HG02763 (cell line): ENCODE measurements around the gene ZNF76.

Experiments used
- ATAC-seq: cut with Tn5 transposase; IDR thresholded peaks from one replicate; pipeline ENCODE4 v1.9.1; 2021; ENCODE audit warnings: mild to moderate bottlenecking, moderate library complexity; ENCODE audit not compliant: unreplicated experiment

ZNF76 gene

DNA sequence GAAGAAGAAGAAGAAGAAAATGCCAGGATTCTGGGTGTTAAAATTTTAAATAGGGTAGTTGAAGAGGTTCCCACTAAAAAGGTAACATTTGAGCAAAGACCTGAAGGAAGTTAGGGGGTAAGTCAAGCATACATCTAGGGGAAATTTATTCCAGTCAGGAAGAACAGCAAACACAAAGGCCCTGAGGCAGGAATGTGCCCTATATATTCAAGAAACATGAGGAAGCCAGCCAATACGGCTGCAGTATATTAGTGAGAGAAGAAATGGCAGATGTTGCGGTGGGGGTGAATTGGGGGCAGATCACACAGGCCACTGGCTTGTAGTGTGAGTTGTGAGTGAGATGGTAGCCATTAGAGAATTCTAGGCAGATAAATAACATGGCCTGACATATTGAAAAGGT is 6.0 kb downstream of the ZNF76 start:
- no peak for ATAC-seq

DNA sequence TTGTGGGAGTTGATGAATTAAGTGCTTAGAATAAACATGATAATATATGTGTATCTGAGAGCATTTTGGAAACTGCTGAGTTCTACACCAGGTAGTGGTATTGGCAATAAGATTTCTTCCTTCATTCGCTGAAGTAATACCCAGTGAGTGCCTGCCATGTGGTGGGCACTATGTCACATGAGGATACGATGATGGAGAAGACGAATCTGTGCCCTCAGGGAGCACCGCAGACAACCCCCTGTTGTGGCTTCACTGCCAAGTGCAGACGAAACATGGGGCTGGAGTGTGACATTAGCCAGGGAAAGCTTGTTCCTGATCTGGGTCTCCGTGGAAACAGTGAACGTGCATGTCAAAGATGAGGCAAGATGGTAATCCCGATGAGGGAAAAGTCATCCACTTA is 7.9 kb downstream of the ZNF76 start:
- ATAC-seq, result no peak

DNA sequence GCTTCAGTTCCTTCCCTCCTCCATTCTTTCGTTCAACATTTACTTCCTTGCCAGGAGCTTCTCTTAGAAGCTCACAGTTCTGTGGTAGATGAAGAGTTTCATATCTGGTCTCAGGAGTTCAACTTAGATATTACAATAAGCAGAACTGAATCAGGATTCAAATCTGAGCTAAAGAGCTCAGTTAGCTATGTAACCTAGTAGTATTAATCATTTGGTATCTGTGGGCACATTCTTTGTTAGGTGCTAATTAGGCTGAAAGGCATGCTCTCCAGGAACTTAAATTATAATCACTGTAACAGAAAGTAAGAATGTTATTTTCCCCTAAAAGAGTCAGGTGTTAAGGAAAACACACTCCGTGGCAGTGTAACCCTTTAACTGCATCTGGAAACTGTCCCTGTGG is 8.4 kb downstream of the ZNF76 start:
- no peak for ATAC-seq

DNA sequence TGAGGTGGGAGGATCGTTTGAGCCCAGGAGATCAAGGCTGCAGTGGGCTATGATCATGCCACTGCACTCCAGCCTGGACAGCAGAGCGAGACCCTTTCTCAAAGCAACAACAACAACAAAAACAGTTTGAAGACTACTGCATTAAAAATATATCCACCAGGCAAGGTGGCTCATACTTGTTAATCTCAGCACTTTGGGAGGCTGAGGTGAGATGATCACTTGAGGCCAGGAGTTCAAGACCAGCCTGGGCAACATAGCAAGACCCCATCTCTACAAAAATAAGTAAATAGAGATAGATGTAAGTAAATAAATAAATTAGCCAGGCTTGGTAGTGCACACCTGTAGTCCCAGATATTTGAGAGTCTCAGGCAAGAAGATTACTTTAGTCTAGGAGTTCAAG is 12.5 kb downstream of the ZNF76 start:
- ATAC-seq, result no peak

DNA sequence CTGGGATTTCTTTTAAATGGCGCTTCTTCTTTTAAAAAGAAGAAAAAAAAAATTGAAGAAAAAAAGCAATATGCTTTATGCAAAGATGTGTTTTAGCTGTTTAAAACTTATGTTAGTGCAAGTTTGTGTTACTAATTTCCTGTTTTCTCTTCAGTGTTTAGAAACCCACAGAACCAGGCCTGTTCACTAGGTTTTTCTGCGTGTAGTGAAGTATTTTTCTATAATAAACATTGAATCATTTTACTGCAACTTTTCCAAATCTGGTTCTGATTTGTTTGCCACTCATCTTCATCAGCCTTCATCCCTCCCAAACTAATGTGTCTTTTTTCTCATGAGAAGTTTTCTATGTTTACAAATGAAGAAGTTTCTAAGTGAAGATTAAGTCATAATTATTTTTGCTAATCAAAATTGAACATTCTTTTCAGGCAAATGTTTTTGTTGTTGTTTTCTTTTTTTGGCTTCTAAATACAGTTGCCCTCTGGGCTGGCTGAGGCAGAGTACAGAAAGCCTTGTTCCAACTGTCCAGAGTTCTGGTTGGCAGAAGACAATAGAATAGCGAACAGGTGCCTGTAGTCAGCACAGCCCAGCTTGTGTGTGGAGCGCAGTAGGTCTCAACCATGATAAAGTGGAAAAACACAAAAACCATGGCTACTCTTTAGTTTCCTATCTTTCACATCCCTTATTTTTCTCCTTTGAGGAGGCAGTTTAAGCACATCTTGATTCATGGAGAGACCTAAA is 14.5 kb downstream of the ZNF76 start:
- ATAC-seq, result no peak

DNA sequence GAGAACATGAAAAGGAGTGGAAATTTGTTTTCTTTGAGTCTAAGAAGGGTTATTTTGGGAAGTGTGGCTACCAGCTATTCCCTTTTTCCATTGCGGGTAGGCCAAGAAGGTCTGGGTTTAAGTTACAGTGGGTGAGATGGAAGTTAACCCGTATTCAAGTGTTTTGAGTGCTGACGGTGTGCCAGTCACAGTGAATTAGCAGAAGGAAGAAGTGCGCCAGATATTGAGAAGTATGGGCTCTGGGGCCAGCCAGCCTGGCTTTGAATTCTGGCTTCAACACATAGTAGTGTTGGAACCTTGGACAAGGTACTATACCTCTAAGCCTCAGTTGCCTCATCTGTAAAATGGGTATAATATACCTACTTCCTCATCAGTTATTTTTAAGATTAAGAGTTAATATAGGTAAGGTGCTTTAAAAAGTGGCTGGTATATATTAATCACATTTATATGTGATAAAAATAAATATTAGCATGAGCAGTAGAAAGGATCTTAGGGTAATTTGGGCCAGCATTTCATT is 16.3 kb downstream of the ZNF76 start:
- ATAC-seq, result no peak

DNA sequence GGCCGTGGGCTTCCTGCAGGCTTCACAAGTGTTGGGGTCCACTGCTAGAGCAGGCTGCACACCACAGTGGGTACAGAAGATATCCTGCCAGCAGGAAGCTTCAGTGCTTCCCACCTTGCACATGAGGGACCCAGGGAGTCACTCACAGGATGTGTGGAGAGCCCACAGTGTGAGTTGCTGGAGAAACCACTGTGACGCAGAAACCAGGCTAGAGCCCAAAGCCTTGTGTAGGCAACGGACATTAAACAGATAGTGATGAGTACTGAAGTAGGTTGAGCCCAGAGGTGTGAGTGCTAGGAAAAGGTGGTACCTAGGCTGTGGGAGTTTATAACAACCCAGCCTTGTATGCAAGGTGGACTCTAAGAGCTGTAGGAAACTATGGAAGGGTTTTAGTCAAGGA is 19.2 kb downstream of the ZNF76 start:
- no peak for ATAC-seq

DNA sequence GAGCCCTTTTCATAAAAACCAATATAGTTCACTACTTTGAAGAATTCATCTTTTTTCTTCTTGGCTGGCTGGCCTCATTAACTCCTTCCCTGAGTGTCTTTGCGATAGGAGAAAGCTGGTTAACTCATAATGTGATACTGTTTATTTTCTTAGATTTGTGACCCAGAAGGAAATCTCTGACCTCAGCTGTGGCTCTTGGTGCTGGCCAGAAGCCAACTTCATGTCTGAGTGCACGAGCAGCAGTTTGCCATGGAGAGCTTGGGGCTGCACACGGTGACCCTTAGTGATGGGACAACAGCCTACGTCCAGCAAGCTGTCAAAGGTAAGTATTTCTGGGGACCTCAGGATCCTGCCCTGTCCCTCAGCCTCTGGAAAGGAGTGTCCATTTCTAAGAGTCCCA is 21.4 kb downstream of the ZNF76 start:
- ATAC-seq, result no peak

DNA sequence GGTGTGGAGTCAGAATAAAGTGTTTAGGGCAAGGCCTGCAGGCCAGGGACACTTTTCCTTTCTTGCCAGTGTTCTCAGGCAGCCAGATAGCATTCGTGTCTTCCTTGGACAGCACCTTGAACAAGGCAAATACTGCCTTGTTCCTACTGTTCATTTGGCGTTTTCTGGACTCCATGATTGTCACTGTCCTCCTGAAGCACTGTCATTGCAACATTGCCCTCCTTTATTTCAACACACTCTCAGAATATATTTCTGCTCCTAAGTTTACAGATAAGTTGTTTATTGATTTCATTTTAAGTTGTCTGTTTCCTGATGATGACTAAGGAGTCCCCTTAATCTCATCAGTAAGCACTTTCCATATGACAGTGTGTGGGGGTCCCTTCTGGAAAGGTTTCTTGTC is 22.9 kb downstream of the ZNF76 start:
- ATAC-seq, result no peak

DNA sequence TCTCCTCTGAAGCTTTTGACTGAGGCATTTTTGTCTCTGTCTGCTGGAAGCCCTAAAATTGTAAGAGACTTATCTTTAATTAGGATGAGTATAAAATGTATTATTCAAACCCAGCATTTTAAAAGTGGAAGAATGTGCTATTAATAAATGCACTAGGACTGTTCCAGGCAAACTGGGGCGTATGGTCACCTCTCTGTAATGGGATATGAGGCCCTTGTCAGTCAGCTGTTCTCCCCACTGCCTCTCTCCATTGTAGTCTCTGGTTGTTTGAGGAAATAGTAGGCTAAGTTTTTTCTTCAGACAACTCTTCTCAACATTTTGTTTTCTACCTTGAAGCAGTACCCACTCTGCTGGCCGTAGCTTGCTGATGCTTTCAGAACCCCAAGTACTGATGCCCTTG is 23.8 kb downstream of the ZNF76 start:
- no peak for ATAC-seq

DNA sequence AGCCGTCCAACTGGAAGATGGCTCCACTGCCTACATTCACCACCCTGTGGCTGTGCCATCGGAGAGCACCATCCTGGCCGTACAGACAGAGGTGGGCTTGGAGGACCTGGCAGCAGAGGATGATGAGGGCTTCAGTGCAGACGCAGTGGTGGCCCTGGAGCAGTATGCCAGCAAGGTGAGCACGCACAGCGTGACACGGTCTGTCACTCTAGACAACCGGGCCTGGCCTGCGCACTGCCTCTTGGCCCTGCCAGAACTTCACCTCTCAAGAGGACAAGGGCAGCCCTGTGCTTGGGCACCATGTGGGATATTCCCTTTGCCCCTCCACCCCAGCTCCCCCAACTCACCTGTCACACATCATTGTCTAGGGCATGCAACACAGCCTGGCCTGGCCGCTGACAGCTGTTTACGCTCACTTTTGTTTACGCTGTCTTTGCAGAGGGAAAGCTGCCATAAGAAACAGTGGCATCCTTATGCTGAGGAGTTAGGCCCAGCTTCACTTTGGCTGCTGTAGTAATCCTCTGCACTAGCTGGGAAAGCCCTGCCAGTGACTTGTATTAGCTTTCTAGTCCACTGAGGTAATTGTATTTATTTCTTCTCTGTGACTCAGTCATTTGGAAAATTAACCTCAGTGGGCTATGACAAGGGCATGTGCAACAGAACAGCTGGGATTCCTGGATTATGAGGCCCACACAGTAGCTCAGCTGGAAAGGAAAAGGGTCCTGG is 28.3 kb downstream of the ZNF76 start:
- no peak for ATAC-seq

DNA sequence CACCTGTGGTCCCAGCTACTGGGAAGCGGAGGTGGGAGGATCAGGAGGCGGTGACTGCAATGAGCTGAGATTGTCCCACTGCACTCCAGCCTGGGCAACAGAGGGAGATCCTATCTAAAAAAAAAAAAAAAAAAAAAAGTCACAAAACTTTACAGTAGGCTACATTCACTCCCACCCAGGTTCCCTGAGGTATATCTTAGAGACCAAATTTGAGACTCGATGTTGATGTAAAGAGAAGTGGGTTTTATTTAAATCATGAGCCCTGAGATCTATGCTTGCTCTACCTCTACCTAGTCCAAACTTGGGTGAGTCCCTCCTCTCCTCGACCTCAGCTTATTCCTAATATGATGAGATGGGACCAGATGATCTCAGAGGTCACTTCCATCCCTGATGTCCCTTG is 29.3 kb downstream of the ZNF76 start:
- no peak for ATAC-seq

DNA sequence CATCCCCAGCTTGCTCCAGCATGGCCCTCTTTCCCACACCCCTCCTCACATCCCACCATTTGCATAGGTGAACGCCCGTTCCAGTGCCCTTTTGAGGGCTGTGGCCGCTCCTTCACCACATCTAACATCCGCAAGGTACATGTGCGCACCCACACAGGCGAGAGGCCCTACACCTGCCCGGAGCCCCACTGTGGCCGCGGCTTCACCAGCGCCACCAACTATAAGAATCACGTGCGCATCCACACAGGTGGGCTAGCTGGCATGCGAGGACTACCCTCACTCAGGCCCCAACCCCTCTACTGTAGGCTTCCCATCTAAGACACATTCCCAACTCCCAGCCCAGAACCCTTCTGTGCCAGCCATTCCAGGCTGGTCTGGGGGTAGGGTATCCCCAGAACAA is 32.0 kb downstream of the ZNF76 start:
- ATAC-seq, result no peak

DNA sequence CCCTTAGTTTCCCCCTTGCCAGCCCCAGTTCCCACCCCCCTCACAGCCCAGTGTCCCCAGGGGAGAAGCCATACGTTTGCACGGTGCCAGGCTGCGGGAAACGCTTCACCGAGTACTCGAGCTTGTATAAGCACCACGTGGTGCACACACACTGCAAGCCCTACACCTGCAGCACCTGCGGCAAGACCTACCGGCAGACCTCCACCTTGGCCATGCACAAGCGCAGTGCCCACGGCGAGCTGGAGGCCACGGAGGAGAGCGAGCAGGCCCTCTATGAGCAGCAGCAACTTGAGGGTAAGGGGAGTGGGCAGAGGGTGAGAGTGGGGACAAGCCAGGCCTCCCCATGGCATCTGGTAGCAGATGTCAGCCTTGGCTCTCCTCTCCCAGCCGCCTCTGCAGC is 33.0 kb downstream of the ZNF76 start:
- ATAC-seq, result no peak

DNA sequence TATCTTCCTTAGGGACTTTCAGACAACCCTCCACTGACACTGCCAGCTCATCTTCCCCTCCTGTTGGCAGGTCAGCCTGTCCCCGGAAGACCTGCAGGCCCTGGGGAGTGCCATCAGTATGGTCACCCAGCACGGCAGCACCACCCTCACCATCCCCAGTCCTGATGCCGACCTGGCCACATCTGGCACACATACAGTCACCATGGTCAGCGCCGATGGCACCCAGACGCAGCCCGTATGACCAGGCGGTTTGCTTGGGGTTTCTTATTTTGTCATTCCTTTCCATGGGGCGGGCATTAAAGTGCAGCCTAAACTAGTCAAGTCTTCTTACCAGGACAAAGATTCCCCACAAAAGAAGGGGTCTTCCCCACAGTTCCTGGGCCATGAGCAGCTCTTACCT is 34.1 kb downstream of the ZNF76 start:
- no peak for ATAC-seq

DNA sequence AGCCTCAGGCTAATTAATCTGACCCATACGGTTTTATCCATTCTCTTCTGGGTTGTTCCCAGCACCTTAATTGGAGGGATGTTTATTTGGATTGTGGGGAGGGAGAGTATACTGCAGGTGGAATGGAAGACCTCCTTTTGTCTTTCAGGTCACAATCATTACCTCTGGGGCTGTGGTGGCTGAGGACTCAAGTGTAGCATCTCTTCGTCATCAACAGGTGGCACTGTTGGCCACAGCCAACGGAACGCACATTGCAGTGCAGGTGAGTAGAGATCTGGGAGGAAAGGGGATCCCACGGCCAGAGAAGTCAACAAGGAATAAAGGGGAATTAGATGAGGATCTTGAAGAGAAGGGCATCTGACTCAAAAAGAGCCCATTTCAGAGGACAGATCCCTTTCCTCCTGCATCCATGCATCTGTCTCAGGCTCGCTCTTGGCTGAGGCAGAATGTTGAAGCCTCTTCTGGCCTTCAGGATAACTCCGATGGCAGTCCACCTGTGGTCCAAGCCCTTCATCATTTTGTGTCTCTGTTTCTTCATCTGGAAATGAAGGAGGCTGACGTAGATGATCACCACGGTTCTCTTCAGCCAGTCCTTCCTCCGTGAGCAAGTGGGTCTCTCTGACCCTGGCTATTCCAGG is 34.9 kb downstream of the ZNF76 start:
- ATAC-seq, result no peak

DNA sequence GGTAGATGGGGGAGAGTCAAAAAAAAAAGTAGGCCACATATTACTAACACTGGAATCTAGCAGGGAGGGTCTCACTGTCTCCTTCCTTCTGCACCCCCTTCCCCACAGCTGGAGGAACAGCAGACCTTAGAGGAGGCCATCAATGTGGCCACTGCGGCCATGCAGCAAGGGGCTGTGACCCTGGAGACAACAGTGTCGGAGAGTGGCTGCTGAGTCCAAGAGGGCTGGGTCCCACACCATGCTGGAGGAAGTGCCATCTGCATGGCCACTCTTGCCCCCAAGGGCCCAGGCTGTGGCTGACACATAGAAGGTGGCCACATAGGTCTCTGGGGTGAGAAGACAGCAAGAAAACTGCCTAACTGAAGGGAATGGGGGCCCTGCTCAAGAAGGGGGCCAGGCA is 35.5 kb downstream of the ZNF76 start:
- ATAC-seq, result no peak

DNA sequence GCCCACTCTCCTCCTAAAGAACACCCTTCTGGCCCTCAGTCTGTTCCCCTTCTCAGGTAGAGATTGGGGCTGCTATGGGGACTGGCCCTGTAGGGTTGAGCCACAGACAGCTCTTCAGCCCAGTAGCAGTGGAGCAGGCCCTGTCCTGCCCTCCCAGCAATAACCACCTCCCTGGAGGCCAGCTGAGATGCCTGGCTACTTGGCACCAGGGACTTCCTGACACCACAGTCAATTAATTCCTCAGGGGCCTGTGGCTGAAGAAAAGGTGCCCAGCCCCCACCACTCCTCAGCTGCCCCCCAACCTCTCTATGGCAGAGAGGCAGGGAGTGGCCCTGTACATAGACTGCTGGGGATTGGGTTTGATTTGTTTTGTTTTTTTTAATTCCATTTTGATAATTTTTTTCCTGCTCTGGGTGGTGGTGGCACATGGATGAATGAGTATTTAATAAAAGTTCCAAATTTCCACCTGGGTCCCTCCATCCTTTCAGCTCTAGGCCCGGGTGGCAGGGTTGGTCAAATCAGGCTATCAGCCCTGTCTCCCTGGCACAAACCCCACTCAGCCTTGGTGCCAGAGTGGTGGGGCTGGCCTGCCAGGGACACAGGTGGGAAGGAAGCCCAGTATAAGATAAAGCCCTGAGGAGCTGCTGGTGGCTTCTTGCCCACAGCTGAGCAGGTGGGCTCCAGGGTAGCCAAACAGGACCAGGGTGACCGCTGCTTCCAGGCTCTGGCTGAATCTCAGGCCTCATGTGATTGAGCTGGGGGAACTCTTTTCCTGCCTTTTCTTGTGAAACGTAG is 36.2 kb downstream of the ZNF76 start:
- ATAC-seq, result no peak

DNA sequence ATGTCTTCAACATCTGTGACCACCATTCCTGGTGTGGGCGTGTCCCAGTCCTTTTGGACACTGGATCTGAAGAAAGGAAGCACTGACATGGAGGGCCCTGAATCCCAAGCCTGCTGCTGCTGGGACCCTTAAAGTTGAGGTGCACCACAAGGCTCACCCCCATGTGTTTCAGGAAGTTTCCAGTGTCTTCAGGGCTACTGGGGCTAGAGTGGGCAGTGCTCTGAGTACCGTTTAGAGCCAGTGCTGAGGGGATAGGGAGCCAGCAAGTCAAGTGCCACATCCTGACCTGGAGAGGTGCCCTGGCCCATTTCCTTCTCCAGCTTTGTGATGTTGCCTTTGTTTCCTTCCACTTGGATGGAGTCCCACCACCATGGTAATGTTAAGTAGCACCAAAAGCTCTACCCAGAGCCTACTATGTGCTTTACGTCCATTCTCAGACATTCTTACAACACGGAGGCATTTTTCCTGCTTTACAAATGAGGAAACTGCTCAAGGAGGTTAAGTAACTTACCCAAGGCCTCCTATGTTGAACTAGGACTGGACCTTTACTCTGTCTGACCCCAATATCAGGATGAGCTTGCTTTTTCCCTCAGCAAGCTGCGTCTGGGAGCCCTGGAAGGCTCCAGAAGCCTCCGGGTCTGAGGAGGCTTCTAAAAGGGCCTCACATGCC is 37.5 kb downstream of the ZNF76 start:
- ATAC-seq, result peak; percentile 5

DNA sequence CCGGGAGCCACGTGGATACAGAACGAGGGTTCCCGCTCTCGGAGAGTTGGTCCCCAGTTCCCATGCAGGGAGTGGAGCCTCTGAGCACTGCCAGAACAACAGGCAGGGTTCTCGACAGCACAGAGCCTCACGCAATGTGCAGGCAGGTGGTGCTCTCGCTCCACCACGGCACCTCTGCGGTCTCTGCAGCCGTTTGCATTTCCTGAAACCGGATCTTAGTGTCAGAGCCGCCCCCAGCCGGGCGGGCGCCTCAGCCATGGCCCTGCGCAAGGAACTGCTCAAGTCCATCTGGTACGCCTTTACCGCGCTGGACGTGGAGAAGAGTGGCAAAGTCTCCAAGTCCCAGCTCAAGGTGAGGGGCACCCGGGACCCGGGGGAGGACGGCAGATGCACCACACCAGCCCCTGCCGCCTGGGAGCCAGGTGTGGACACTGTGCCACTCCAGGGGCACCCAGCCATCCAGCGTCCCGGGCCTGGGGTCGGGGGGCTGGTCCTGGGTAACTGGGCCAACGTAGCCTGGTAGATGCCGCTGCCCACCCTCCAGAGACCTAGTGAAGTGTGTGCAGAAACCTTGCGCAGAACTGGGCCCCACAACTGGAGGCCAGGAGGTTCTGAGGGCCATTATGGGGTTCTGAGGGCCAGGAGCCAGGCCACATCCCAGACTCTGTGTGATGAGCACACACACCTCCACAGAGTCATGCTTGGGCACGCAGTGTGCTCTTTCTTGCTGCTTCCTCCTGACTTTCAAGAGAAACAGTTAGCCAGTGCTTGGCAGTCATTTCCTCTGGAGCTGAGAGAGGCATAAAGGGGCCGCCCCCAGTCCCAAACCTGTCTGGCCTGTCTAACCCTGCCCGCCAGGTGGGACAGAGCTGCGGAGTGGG is 38.3 kb downstream of the ZNF76 start, which contains the start of gene DEF6:
DEF6 (plus strand) TSS at position 218 of the 881 bp plus-strand sequence; CDS start at position 257, 39 bp downstream.
- ATAC-seq, result peak; percentile 63
